Measurements from ENCODE around the gene ZNF296. TPM values are rescaled to one million over a fixed set of nuclear protein-coding genes. Genes with fewer than 3 reads are reported as not detected.
A peak's percentile ranks its signal among the peaks of the same experiment; 100 is the strongest.

Gene ZNF296
- total RNA-seq, 4 donors from 2014 or later, result 0.27 TPM; not detected in 3

- H3K4me3 ChIP-seq, result no peak overlapping the region
- no peaks in the 10 kb centered on the region for H3K9me3 ChIP-seq
- H3K27me3 ChIP-seq, result no peaks in the 10 kb centered on the region
- DNase-seq, result no peak
- TF ChIP-seq CTCF (IDR thresholded peaks at IDR 0.05) (no peak), POLR2A (IDR thresholded peaks at IDR 0.05) (no peak)
- intact Hi-C loops (cut with DNase I; ENCODE audit: low total_unique reads), result no loop called here
- no peak overlapping the region for H3K27ac ChIP-seq
- no peaks in the 10 kb centered on the region for H3K36me3 ChIP-seq
- H3K4me1 ChIP-seq, result peaks cover 4 to 5% of the 10 kb centered on the region in 2 donors
Measured at GRCh38 chr19:45087531-45087930, 11.3 kb upstream of the ZNF296 start.

- H3K27ac ChIP-seq, result no peak overlapping the region
- intact Hi-C loops (cut with DNase I; ENCODE audit: low total_unique reads), result no loop called here
- DNase-seq, result no peak
- no peaks in the 10 kb centered on the region for H3K36me3 ChIP-seq
- no peaks in the 10 kb centered on the region for H3K27me3 ChIP-seq
- H3K9me3 ChIP-seq, result no peaks in the 10 kb centered on the region
- TF ChIP-seq POLR2A (IDR thresholded peaks at IDR 0.05) (no peak), CTCF (IDR thresholded peaks at IDR 0.05) (no peak)
- no peak overlapping the region for H3K4me3 ChIP-seq
- peaks cover 4 to 5% of the 10 kb centered on the region in 2 donors for H3K4me1 ChIP-seq
Measured at GRCh38 chr19:45086480-45086879, 10.2 kb upstream of the ZNF296 start.

GRCh38 chr19:45082170-45082569 lies 5.9 kb upstream of the ZNF296 start:
- intact Hi-C loops (cut with DNase I; ENCODE audit: low total_unique reads), result no loop called here
- Histone ChIP-seq H3K27me3 (no peaks in the 10 kb centered on the region), H3K27ac (no peak overlapping the region), H3K9me3 (no peaks in the 10 kb centered on the region), H3K4me3 (no peak overlapping the region), H3K36me3 (no peaks in the 10 kb centered on the region), H3K4me1 (no peaks in the 10 kb centered on the region)
- TF ChIP-seq POLR2A (IDR thresholded peaks at IDR 0.05) (no peak), CTCF (IDR thresholded peaks at IDR 0.05) (no peak)
- no peak for DNase-seq

GRCh38 chr19:45079911-45080370 lies 3.7 kb upstream of the ZNF296 start:
- intact Hi-C loops (cut with DNase I; ENCODE audit: low total_unique reads), result loop anchor here (2.0 kb wide), 1 partner anchor 41 kb away; the partner anchor contains the start of gene CLASRP
- no peaks in the 10 kb centered on the region for H3K27me3 ChIP-seq
- no peak for TF ChIP-seq CTCF (IDR thresholded peaks at IDR 0.05)
- no peak for TF ChIP-seq POLR2A (IDR thresholded peaks at IDR 0.05)
- H3K4me1 ChIP-seq, result peaks cover 0 to 4% of the 10 kb centered on the region in 2 donors
- no peaks in the 10 kb centered on the region for H3K36me3 ChIP-seq
- no peaks in the 10 kb centered on the region for H3K9me3 ChIP-seq
- DNase-seq, result no peak
- H3K27ac ChIP-seq, result no peak overlapping the region
- H3K4me3 ChIP-seq, result peak overlapping the region; percentile 78 to 96

- no peaks in the 10 kb centered on the region for H3K36me3 ChIP-seq
- peak; percentile 59 to 67 for DNase-seq
- H3K27ac ChIP-seq, result peak within 1 kb of the TSS; percentile 57 to 75
- peak within 1 kb of the TSS; percentile 78 to 96 for H3K4me3 ChIP-seq
- intact Hi-C loops (cut with DNase I; ENCODE audit: low total_unique reads), result loop anchor here (2.0 kb wide), 1 partner anchor 40 kb away; the partner anchor contains the start of gene CLASRP
- no peaks in the 10 kb centered on the region for H3K27me3 ChIP-seq
- H3K9me3 ChIP-seq, result no peaks in the 10 kb centered on the region
- H3K4me1 ChIP-seq, result peaks cover 0 to 4% of the 10 kb centered on the region in 2 donors
- TF ChIP-seq POLR2A (IDR thresholded peaks at IDR 0.05), result peak in 1 of 2 donors; percentile 42
- TF ChIP-seq CTCF (IDR thresholded peaks at IDR 0.05), result peak in 2 of 4 experiments; percentile 16 to 18
Measured at GRCh38 chr19:45079063-45079910, 3.0 kb upstream of the ZNF296 start, which contains the start of gene GEMIN7. Gene GEMIN7 (plus strand): TSS chr19:45079260. CDS start chr19:45090115, 10,855 bp downstream.
